HG03280 (cell line): ENCODE results near the gene NGFR.

ENCODE experiments used
- ATAC-seq: cut with Tn5 transposase; IDR thresholded peaks from one replicate; pipeline ENCODE4 v1.9.1; 2021; ENCODE audit warnings: mild to moderate bottlenecking, moderate library complexity; ENCODE audit not compliant: unreplicated experiment

NGFR gene

GRCh38 chr17:49556223-49556943 is 61.3 kb downstream of the NGFR start:
- no peak for ATAC-seq

- ATAC-seq: no peak
Observed at GRCh38 chr17:49557312-49558024, 62.4 kb downstream of the NGFR start.
